Measurements from ENCODE around the gene NPHP3.

Gene NPHP3

GRCh38 chr3:132660052-132660810 is 62.0 kb downstream of the NPHP3 start, which contains the start of gene UBA5 (continued):
- peak; percentile 83; the same call in 1 of the 2 replicates for TF ChIP-seq ZNF777 (tag by site-specific recombination; IDR thresholded peaks at IDR 0.05; ENCODE audit: borderline replicate concordance)
- TF ChIP-seq ZNF610 (tag by site-specific recombination; IDR thresholded peaks at IDR 0.05; ENCODE audit: borderline replicate concordance) = peak; percentile 42; the same call in 1 of the 2 replicates
- TF ChIP-seq KLF8 (tag by site-specific recombination; IDR thresholded peaks at IDR 0.05) = no peak
- TF ChIP-seq OVOL3 (tag by site-specific recombination; IDR thresholded peaks at IDR 0.05) = no peak
- TF ChIP-seq ZNF248 (tag by site-specific recombination; IDR thresholded peaks at IDR 0.05) = no peak
- TF ChIP-seq PBX3 (CRISPR knock-in tag; IDR thresholded peaks at IDR 0.05) = no peak; the same call in 1 of the 2 replicates
- TF ChIP-seq TSHZ1 (tag by site-specific recombination; IDR thresholded peaks at IDR 0.05; ENCODE audit: borderline replicate concordance) = no peak
- no peak; the same call in 1 of the 2 replicates for TF ChIP-seq GLIS1 (tag by site-specific recombination; IDR thresholded peaks at IDR 0.05)
- no peak for TF ChIP-seq TRIM28 (IDR thresholded peaks at IDR 0.05; ENCODE audit: borderline replicate concordance, low read length)
- TF ChIP-seq ZNF596 (tag by site-specific recombination; IDR thresholded peaks at IDR 0.05) = no peak
- TF ChIP-seq ZBTB11 (tag by site-specific recombination; conservative IDR thresholded peaks at IDR 0.05; ENCODE audit: low read depth) = peak; percentile 99
- TF ChIP-seq ZSCAN30 (tag by site-specific recombination; IDR thresholded peaks at IDR 0.05) = no peak; the same call in 1 of the 2 replicates
- TF ChIP-seq ZNF37A (tag by site-specific recombination; IDR thresholded peaks at IDR 0.05) = no peak
- TF ChIP-seq ZNF518A (tag by site-specific recombination; conservative IDR thresholded peaks at IDR 0.05; ENCODE audit: low read depth) = no peak
- 0 out of 2 replicates have a peak, but pooled peaks have one; percentile 58 for TF ChIP-seq ZSCAN5A (tag by site-specific recombination; IDR thresholded peaks at IDR 0.05)
- peak; percentile 34; the same call in 1 of the 2 replicates for TF ChIP-seq PATZ1 (tag by site-specific recombination; IDR thresholded peaks at IDR 0.05)
- TF ChIP-seq ZNF664 (tag by site-specific recombination; IDR thresholded peaks at IDR 0.05) = no peak
- TF ChIP-seq KLF16 (tag by site-specific recombination; IDR thresholded peaks at IDR 0.05) = no peak; the same call in 1 of the 2 replicates
- TF ChIP-seq ZSCAN4 (tag by site-specific recombination; IDR thresholded peaks at IDR 0.05) = no peak
- TF ChIP-seq KLF10 (tag by site-specific recombination; IDR thresholded peaks at IDR 0.05) = peak; percentile 19; the same call in 1 of the 2 replicates
